ENCODE data around the gene ZNF343. TPM values are rescaled to one million over a fixed set of nuclear protein-coding genes. Genes with fewer than 3 reads are reported as not detected.

ZNF343 gene
- total and polyA plus RNA-seq, 2 of the 8 experiments (the other 6 are each of a cell fraction or from before 2014, with no cell fraction given), result 1.8 to 5.0 TPM

DNA sequence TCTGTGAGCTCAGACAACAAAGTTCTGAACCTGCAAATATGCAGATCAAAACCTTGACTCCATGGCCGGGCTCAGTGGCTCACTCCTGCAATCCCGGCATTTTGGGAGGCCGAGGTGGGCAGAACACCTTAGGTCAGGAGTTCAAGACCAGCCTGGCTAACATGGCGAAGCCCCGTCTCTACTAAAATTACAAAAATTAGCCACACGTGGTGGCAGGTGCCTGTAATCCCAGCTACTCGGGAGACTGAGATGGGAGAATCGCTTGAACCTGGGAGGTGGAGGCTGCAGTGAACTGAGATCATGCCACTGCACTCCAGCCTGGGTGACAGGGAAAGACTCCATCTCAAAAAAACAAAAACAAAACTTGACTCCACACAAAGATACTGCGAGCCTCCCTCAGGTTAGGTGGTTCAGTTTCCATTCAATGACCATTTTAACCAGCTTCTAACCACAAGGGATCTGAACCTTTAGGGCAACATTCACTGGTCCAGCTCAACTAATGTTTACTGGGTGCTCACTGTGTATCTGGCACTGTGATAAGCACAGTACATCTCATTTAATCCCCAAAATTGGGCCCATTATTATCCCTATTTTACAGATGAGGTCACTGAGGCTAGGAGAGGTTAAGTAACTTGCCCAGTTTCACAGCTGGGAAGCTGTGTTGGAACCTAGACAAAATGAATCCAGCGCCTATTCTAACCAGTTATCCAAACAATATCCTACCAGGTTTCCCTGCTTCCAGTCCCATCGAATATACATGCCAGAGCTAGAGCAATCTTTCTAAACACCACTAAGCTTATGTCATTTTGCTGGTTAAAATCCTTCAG, 39.9 kb downstream of the ZNF343 start (continued):
- TF ChIP-seq, protein P1, sequence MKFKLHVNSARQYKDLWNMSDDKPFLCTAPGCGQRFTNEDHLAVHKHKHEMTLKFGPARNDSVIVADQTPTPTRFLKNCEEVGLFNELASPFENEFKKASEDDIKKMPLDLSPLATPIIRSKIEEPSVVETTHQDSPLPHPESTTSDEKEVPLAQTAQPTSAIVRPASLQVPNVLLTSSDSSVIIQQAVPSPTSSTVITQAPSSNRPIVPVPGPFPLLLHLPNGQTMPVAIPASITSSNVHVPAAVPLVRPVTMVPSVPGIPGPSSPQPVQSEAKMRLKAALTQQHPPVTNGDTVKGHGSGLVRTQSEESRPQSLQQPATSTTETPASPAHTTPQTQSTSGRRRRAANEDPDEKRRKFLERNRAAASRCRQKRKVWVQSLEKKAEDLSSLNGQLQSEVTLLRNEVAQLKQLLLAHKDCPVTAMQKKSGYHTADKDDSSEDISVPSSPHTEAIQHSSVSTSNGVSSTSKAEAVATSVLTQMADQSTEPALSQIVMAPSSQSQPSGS (IDR thresholded peaks at IDR 0.05; ENCODE audit: low read length), result no peak
- TF ChIP-seq KDM5A (IDR thresholded peaks at IDR 0.05; ENCODE audit: low read length), result no peak
- TF ChIP-seq RNF2 (IDR thresholded peaks at IDR 0.05; ENCODE audit: borderline replicate concordance, low read depth, low read length, missing control alignments, poor library complexity, severe bottlenecking), result no peak
- TF ChIP-seq TAF7 (optimal IDR thresholded peaks at IDR 0.05; ENCODE audit: borderline replicate concordance, low read depth, low read length), result no peak
- no peak for TF ChIP-seq SAP30 (IDR thresholded peaks at IDR 0.05; ENCODE audit: insufficient read depth, insufficient replicate concordance, low read length)
- no peak for TF ChIP-seq CEBPB (IDR thresholded peaks at IDR 0.05; ENCODE audit: low read depth, low read length)

Data from H1 (cell line).